OCI-LY7 (cell line): ENCODE measurements around the gene SLAMF6.

Source experiments
- EZH2phosphoT487 ChIP-seq: fragments of 200-600 bp; sonication (generic); IDR thresholded peaks from 2 replicates; pipeline ENCODE4 v1.6.1; 2018; ENCODE audit warnings: low read depth, borderline replicate concordance, mild to moderate bottlenecking, mixed run types, antibody characterized with exemption, low read length, moderate library complexity, mixed read lengths
- TF ChIP-seq, protein P1 (sequence below): fragments of 200-600 bp; sonication (generic); conservative IDR thresholded peaks from 2 replicates; pipeline ENCODE4 v1.5.1; 2014; ENCODE audit warnings: mild to moderate bottlenecking, antibody characterized with exemption, low read length, moderate library complexity, mixed read lengths

DNA sequence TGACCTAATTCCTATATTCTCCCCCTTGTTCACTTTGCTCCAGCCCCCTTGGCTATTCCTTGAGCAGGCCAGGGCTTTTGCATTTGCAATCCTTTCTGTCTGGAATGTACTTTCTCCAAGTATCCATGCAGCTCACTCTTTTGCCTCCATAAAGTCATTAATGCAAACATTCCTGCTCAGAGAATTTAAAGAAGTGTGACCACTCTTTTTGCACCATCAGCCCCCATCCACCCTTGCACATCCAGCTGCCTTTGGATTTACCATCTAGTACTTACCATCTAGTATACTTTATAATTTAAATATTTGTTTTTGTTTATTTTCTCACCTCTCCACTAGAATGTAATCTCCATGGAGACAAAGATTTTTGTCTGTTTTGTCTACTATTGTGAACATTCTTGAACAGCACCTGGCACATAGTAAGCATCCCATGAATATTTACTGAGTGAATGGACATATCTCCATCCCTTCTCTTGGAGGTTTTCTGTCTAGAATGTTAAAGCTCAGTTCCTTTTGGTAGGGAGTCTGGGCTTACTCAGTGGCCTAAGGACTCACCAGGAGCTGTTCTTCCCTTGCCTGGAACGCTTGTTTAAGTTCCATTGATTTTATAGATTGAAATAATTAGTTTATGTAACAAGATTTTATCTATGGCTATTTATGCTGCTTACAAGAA lies 22.6 kb downstream of the SLAMF6 start:
- TF ChIP-seq, protein P1, sequence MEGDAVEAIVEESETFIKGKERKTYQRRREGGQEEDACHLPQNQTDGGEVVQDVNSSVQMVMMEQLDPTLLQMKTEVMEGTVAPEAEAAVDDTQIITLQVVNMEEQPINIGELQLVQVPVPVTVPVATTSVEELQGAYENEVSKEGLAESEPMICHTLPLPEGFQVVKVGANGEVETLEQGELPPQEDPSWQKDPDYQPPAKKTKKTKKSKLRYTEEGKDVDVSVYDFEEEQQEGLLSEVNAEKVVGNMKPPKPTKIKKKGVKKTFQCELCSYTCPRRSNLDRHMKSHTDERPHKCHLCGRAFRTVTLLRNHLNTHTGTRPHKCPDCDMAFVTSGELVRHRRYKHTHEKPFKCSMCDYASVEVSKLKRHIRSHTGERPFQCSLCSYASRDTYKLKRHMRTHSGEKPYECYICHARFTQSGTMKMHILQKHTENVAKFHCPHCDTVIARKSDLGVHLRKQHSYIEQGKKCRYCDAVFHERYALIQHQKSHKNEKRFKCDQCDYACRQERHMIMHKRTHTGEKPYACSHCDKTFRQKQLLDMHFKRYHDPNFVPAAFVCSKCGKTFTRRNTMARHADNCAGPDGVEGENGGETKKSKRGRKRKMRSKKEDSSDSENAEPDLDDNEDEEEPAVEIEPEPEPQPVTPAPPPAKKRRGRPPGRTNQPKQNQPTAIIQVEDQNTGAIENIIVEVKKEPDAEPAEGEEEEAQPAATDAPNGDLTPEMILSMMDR = no peak
- no peak for TF ChIP-seq EZH2phosphoT487
